ENCODE results near the gene AUTS2.

- TF ChIP-seq CTCF (conservative IDR thresholded peaks at IDR 0.05; ENCODE audit: low read depth, low read length) (no peak), EZH2 (IDR thresholded peaks at IDR 0.05; ENCODE audit: borderline replicate concordance, low read depth, low read length, poor library complexity, severe bottlenecking) (no peak)
These were observed 455.7 kb downstream of the AUTS2 start for GRCh38 chr7:70053989-70054388.

Measured in A673 (cell line).